ENCODE data around the gene VWF.
A peak's percentile ranks its signal among the peaks of the same experiment; 100 is the strongest.

The VWF gene

DNA sequence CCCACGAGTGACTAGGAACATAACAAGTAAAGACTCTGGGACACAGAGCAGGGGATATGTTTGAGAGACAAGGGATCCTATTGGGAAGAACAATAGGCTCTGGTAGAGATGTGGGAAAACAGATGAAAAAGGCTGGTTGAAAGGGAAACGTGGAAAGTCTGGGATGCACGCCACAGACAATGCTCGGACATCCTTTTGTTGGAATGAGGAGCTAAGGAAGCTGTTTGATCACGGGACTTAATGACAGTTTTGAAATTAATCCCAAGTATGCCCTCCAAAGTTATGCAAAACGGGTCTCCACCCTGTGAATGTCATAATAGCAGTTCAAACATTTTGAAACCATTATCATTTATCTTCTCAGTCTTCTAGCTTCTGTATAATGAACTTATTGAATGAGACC, 147.8 kb downstream of the VWF start:
- DNase-seq = no peak

DNA sequence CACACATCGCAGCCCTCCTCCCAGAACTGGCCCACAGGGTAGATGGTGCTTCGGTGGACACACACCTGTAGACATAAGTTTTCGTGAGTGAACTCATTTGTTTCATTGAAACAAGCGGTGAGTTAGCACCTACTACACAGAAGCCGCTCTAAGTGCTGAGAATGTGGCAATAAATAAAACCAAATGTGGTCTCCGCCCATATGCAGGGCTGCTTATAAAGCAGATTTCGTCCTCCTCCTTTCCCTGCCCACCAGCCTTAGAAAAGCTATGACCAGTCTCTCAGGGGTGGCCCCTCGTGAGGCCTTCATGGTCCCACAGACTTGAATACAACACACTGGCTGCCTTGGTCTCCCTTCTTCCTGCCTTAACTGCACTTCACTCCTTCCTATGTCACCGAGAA, 148.3 kb downstream of the VWF start:
- no peak for DNase-seq

DNA sequence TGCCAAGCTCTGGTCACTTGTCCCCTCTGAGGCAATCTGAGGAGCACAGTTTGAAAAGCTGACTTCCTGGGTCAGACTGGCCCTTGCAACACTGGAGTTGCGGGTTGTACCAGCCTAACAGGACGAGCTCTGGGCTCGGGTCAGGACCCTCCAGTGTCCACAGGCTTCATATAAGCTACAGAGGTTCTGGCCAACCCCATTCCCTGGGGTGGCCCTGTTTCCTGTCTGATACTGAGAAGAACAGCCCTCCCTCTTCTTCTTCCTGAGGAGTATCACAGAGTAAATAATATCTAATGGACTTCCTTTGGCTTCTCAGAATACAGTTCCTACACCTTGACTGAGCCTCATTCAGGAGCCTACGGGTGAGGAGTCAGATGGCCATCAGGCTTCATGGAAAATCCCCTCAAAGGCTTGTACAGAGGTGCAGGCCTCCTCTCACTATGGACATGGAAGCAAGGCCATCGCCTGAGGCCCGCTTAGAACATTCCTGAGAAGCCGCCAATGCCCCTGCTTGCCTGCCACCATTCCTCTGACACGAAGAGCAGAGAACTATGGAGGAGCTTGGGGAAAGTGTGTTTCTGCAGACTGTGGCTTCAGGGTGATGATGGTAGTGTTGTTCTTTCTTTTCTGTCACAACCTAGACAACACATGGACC, 150.9 kb downstream of the VWF start:
- DNase-seq = no peak

DNA sequence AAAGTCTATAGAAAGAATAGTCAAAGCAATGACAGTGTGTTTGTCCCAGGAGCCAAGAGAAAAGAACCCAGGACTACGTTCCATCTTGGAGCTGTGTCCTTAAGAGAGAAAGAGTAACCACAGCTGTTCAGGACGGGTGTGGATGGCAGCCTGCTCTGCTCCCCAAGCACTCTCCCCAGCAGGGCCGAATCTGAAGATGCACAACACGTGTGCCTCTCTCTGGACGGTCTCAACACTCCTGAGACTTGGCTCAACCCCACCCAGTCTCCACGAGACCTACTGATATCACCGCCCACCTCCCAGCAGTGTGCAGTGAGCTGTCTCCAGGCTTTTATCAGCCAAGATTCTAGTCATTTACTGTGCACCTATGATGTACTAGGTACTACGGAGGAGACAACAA, 152.1 kb downstream of the VWF start:
- no peak for DNase-seq

DNA sequence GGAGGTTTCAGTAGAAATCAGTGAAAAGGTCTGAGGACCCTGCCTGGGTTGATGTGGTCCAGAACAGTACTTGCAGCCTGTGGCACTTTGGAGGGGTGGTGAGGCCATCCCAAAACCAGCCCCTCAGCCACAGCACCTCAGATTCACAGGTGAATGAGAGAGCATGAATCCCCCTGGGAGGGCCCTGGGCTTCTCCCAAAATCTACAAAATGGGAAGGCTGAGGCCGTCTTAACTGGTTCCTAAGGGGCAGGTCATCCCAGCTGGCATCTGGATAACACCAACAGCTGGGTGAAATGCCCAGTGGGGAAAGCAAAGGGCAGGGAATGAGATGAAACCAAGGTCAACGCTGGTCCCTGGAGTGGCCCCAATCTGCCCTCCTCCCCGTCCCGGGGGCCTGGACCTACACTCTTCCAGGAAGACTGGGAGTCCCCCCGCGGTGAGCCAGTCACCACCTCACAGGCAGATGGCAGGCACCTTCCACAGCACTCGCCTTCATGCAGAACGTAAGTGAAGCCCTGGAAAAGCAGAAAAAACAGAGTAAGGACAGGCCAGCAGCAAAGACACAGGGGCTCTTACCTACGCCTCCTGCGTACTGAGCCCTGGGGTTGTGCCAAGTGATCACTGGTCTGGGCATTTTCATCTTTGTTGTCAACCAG, 153.1 kb downstream of the VWF start:
- DNase-seq = no peak

DNA sequence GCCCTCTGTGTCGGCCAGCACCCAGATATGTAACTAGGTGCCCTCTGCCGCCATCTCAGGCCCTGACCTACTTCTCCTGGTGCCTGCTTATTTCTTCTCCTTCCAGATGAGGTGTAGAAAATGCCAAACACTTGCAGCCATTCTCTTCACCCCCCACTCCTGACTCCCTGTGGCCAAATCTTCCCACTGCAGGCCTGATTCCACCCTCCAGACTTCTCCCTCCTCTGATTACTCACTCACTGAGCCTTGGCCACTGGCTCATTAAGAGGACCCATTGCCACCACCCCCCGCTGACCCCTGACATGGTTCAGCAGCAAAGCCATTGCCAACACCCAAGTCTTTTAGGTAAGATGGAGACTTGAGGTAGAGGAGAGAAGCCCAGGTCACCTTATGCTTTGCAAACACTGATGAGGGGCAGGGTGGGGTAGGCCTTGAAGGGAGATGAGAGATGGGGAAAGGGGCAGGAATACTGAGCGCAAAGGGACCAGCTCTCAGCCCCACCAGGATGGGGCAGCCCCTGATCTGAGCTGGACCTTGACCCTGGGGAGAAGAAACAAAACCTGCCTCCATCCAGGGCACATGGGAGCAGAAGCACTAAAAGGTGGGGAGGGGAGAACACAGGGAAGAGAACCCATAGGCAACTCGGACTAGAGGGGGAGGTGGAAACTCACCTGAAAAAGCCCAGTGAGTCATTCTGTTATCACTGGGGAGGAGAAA, 154.3 kb downstream of the VWF start:
- no peak for DNase-seq

DNA sequence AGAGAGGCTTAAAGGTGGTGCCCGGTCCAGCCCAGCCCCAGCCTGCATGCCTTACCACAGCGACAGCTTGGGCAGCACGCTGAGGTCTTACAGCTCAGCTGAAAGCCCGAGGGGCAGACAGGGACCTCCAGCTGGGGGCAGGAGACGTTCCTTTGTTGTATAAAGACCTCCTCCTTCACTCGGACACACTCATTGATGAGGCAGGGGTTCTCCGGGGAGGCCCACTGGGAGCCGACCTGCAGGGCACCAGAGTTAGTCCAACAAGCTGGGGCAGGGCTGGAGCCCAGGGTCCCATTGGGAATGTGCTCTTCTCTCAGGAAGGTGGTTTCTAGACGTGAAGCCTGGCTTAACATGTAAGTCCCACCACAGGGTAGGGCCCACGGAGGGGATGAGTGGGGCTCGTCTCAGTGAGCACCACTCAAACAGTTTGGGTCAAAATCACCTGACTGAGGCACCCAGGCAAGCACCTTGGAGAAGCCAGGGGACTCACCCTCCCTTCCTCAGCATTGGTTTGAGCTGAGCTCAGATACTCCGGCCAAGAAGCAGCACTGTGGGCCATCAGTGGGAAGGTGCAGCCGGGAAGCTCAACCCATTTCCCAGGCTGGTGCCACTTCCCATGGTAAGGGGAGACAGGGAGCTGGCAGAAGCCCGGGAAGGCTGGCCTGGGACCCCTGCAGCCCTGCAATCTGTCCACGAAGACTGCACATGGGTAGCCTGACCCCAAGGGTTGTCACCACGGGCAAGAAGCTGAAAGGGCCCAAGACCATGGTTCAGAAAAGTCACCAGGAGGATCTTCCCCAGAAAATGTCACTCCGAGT, 155.1 kb downstream of the VWF start:
- no peak for DNase-seq

DNA sequence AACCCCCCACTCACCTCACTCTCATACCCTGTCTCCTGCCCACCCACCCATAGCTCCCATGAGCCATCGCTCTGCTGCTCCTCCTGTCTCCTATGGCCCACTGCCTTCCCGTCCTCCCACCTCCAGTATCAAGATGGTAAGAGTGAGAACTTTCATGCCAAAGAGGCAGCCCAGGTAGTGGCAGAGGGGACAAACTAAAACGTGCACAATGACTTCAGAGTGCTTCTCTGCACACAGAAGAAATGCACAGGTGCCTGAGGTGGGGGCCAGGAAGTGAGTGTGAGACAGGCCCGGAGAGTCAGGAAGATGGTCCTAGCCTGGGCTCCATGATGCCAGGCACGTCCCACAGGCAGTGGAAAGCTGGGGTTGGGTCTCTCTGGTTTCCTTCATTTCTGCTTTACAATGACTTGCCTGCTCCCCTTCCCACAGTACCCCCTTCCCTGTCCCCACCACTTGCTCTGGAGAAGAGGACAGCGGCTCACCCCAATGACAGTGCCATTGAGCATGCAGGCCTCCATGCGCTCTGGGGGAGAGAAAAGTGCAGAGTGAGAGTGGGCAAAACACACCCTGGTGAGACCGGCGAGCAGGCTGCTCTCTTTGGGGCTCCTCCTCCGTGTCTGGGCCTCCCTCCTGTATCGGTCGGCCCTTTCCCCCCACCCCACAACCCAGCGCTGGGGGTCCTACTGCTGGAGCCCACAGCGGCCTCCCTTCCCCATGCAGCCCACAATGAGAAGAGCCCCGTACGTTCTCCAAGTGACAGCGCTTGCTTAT, 156.6 kb downstream of the VWF start:
- DNase-seq = no peak

DNA sequence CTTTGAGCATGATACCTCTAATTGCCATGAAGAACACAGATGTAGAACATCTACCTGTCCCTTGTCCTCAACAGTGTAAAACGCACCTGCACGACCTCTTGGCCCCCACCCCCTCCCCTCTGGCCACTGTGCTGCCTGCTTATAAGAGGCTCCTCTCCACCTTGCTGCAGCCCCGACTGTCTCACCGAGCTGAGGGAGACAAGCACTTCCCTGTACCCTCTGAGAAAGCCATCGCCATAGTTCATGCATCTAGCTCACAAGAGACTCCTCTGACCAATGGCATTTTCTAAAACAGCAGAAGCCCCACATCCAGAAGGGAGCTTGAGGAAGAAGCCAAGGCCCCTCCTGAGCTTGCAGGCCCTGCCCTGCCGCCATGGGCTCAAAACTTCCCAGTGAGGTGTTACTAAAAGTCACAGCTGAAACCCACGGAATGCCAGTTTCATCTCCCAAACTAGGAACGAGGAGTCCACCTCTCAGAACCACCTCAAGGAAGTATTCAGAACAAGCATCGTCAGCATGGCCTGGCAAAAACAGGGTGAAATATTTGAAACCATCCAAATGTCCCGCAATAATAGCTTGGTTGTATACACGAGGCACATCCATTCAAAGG, 157.9 kb downstream of the VWF start:
- DNase-seq = no peak

DNA sequence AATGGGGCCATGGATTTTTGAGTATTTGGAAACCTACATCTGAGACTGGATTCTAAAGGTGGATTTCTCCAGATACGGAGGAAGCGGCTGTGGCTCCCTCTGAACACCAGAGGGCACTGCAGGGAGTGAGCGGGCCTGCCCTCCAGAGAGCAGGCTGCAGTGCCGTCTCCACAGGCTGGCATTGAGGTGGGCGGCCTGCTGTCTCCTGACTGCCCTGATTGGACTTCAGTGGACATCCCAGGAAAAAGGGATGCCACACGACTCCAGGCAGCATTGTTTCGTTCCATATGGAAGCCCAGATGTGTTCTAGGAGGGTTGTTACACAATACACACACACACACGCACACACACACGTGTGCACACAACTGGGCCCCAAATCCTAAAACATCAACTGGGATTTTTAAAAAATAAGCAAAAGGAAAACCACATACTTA, 158.5 kb downstream of the VWF start:
- DNase-seq = peak; percentile 45

DNA sequence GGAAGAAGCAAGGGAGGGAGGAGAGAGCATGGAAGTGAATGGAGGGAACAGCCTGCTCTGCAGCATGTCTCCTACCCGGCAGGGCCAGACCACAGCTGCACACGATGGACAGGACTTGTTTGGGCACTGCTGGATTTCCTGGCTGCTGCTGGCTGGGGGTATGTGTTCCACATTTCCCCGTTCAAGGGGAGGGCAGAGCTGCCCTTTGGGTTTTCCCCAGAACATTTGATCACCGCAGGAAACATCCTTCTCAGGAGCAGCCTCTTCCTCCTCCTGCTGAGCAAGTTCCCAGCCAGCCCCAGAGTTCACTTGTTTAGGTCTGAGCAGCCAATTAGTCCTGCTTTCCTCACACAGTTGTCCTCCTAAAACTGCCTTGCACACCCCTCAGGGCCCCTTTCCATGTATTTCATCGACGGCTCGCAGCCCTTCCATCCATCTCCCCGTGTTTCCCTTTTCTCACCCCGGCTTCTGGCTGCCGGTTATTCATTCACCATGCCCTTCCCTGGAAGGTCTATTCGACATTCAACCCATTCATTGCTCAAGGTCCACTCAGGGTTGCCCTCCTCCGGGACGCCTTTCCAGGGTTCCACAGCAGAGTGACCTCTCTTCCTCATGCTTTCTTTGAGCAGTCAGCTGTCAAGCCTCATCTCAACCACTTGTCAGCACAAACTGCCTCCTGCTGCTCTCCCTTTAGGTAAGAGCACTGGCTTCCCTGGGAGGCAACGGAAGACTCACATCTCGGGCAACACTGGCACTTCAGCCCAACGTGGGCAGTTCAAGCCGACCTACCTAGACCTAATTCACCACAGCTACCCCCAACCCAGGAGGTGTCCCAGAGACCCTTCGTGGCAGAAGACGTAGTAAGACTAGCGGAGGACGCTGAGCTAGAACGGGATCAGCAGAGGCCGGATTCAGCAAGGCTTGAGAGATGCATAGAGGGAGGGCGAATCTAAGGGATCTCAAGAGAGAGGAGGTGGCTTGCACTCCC, 159.3 kb downstream of the VWF start:
- no peak for DNase-seq

DNA sequence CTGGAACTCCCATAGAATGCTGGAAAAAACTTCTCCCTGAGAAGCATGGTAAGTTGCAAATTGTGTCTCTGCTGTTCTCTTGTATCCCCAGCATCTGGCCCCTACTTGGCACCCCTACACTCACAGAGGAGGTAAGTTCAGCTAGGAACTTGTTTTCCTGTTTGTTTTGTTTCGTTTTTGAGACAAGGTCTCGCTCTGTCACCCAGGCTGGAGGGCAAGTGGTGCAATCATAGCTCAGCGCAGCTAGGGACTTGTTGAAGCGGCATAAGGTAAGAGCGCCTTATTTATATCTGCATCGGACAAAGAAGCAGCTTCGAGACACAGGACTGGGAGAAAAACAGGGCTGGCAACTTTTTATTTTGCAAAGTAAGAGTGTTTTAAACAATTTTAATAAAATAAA, 161.0 kb downstream of the VWF start:
- no peak for DNase-seq

DNA sequence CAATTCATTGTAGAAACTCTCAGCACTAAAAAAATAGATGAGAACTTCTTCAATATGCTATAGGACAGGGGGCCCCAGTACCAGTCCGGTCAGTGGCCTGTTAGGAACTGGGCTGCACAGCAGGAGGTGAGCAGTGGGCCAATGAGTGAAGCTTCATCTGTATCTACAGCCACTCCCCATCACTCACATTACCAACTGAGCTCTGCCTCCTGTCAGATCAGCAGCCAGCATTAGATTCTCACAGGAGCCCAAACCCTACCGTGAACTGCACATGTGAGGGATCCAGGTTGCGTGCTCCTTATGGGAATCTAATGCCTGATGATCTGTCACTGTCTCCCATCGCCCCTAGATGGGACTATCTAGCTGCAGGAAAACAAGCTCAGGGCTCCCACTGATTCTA, 163.7 kb downstream of the VWF start:
- DNase-seq = no peak

DNA sequence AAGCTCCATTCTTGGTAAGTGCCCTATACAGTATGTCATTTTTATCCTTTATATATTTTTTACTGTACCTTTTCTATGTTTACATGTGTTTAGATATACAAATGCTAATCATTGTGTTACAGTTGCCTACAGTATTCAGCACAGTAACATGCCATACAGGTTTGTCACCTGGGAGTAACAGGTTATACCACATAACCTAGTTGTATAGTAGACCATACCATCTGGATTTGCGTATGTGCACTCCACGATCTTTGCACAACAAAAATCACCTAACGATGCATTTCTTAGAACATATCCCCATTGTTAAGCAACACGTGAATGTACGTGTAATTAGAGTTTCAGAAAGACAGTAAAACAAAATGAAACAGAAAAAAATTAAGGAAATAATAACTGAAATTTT, 167.5 kb downstream of the VWF start:
- DNase-seq = no peak

DNA sequence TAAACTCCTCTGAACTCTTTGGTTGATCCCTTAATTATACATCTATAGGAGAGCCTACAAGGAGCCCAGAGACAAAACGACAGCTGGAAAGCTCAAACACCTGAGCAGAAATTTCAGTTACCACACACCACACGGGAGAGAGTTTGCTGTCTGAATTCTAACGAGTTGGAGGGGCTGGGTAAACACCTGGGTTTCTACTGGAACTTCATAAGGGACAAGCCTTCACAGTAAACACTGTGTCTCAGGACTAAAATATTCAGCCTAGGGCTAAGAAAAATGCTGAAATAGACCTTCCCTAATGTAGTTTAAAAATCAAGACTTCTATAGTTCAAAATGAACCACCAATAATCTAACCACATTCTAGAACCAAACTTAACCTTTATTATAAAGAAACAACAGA, 169.8 kb downstream of the VWF start:
- DNase-seq = no peak

DNA sequence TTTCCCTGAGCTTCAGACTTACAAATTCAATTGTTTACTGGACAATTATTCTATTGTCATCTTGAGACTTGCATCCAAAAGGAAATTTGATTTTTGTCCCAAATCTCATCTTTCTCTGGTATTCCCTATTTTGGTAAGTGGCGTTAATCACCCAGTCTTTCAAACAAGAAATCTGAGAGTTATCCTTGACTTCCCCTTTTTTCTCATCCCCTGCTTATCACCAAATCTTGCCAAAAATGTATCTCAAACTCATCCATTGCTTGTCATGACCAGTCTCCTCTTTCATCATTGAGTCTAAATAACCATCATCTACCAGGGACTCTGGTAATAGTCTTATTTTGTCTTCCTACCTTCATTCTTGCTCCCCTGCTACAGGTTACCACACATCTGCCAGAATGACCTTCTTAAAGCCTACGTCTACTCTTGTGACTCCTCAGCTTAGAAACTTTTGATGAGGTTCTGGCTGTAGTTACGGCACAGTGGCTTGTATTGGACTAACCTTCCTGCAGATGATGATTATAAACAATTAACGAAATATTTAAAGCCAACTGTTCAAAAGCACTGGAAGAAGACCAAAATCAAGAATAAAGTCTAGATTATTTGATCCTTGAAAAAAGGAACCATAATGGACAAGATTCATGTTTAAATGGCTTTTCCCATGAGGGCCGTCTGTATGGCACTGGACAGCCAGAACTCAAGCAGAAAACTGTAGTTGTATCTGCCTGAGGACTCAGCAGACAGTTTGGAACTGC, 170.5 kb downstream of the VWF start:
- DNase-seq = no peak

DNA sequence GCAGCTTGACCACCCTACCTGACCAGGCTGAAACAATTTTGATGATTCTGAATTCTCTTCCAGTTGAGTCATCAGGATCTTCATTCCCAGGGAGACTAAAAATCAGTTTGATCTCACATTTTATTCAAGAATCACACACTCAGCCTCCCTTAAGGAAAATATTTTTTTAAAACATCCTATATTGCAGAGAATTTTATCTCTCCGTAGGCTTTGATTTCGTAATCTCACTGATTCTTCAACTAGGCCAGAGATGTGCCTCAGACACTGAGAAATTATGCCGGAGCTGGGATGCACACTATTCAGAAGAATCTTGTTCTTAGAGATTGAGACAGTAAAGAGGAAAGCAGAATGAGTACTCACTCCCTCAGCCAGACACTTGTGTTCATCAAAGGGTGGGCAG, 172.4 kb downstream of the VWF start:
- no peak for DNase-seq

DNA sequence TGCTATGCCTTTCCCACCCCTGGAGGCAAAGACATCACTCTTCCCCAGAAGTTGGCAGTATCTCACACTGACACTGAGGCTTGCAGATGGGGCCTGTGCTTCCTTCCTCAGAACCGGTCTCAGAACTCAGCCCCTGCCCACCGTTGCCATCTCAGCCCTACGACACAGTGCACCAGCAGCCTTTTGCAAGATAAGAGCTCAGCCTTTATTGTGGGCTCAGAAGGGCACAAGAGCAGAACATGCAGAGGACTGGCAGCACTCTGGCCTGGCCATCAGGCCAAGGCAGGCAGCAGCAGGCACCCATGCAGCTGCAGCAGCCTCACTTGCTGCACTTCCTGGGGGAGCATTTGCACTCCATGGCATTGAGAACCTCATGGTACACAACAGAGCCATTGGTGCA, 175.8 kb downstream of the VWF start:
- no peak for DNase-seq

DNA sequence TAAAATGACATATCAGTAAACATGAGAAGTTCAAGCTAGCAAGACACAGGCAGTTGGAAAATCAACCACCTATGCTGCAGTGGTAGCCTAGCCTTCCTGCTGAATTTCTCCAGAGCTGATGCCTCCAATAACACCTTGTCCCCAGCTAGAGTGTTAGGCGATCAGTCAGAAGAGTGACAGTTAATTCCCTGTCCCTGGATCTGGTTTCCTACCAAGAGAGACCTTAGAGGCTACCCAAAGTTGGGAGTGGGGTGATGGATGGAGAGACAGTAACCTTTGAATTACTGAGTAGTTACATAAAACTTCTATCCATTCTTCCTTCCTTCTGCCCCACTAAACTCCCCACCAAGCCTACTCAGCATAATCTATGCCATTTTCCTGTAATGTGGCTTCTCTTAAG, 177.5 kb downstream of the VWF start:
- no peak for DNase-seq

DNA sequence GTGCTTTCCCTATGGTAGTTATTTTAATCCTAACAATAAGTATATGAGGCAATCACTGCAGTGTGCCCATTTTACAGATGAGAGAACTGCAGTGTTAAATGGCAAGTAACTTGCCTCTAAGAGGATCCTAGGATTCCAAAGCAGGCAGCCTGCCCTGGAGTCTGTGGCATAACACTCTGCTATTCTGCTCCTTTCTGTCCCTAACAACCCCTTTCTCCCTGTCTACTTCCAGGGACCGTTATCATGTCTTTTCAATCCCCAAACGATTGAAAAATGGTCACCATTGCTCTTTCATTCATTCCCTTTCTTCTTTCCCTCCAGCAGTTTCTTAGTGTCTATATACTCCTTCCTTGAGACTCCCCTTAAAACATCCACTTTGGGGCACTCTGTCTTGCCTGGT, 178.1 kb downstream of the VWF start:
- no peak for DNase-seq
